Osteoblast (primary cell): ENCODE data around the gene PRAF2. TPM values are rescaled to one million over a fixed set of nuclear protein-coding genes. Genes with fewer than 3 reads are reported as not detected.
A peak's percentile ranks its signal among the peaks of the same experiment; 100 is the strongest.

Experiments used
- DNase-seq: peaks from one replicate; pipeline ENCODE4 v3.0.0; 2011; ENCODE audit warnings: low spot score, mixed read lengths; ENCODE audit not compliant: insufficient read length; ENCODE audit errors: missing footprints
- H2AFZ ChIP-seq: 2 replicates; pipeline ENCODE4 v1.6.0; 2011; ENCODE audit warnings: mild to moderate bottlenecking, low read length
- H3K27ac ChIP-seq: 2 replicates; pipeline ENCODE4 v1.5.1; 2011; ENCODE audit warnings: mild to moderate bottlenecking, low read depth, low read length, moderate library complexity
- H3K27me3 ChIP-seq: 2 replicates; pipeline ENCODE4 v1.6.0; 2012; ENCODE audit warnings: mild to moderate bottlenecking, control low read depth, inconsistent platforms, low read length, moderate library complexity; ENCODE audit not compliant: insufficient read depth
- H3K36me3 ChIP-seq: 2 replicates; pipeline ENCODE4 v1.5.1; 2011; ENCODE audit warnings: mild to moderate bottlenecking, low read length, control low read depth, moderate library complexity; ENCODE audit not compliant: insufficient read depth
- H3K4me1 ChIP-seq: 2 replicates; pipeline ENCODE4 v1.5.1; 2011; ENCODE audit warnings: mild to moderate bottlenecking, low read length, control low read depth, moderate library complexity; ENCODE audit not compliant: insufficient read depth
- H3K4me2 ChIP-seq: 2 replicates; pipeline ENCODE4 v1.6.0; 2011; ENCODE audit warnings: mild to moderate bottlenecking, low read length; ENCODE audit not compliant: insufficient read depth
- H3K4me3 ChIP-seq: fragments of 200-600 bp; sonication (generic); 3 replicates; pipeline ENCODE4 v1.5.1; 2012; ENCODE audit warnings: mild to moderate bottlenecking, low read length, inconsistent platforms; ENCODE audit not compliant: insufficient read depth
- H3K79me2 ChIP-seq: 2 replicates; pipeline ENCODE4 v1.6.0; 2012; ENCODE audit warnings: mild to moderate bottlenecking, low read length, control low read depth, inconsistent platforms; ENCODE audit not compliant: insufficient read depth
- H3K9me3 ChIP-seq: 2 replicates; pipeline ENCODE4 v1.5.1; 2011; ENCODE audit warnings: low read depth, low read length, control low read depth
- H4K20me1 ChIP-seq: 2 replicates; pipeline ENCODE4 v1.6.0; 2012; ENCODE audit warnings: mild to moderate bottlenecking, low read length, control low read depth; ENCODE audit not compliant: insufficient read depth
- total RNA-seq: library from RNA; depleted of rRNA; stranded (reverse); fragments of >200 nt; gene quantifications from 2 replicates; pipeline ENCODE4 v1.2.3, GENCODE V29; 2012
- TF ChIP-seq, protein P1 (sequence below): IDR thresholded peaks from 2 replicates; pipeline ENCODE4 v1.5.1; 2011; ENCODE audit warnings: mild to moderate bottlenecking, low read depth, low read length, moderate library complexity; ENCODE audit errors: extremely low read depth

PRAF2 gene
- total RNA-seq, 1 donor, result 12.3 TPM

DNA sequence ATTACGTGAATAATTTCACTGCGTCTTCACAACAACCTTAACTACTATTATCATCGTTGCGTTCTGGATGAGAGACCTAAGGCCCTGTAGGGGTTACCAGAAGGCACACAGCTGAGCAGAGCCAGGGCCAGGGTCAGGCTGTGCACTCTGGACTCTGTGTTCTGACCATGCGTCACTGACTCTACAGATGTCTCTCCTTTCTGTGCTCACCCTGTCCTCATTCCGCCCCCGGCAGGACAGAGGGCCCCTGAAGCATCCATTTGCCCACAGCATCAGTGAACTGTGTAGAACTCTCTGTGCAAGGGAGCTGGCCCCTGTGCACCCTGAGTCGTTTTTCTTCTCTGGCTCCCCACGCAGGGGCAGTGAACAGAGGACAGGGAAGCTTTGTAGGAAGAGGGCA lies 28.4 kb upstream of the PRAF2 start:
- Histone ChIP-seq H3K9me3 (no peaks in the 10 kb centered on the region), H4K20me1 (no peaks in the 10 kb centered on the region), H3K27ac (no peak overlapping the region), H3K27me3 (no peaks in the 10 kb centered on the region), H3K4me2 (no peak overlapping the region), H2AFZ (no peak overlapping the region), H3K36me3 (no peaks in the 10 kb centered on the region), H3K79me2 (no peaks in the 10 kb centered on the region), H3K4me3 (no peak overlapping the region), H3K4me1 (no peaks in the 10 kb centered on the region)
- DNase-seq, result no peak
- TF ChIP-seq, protein P1, sequence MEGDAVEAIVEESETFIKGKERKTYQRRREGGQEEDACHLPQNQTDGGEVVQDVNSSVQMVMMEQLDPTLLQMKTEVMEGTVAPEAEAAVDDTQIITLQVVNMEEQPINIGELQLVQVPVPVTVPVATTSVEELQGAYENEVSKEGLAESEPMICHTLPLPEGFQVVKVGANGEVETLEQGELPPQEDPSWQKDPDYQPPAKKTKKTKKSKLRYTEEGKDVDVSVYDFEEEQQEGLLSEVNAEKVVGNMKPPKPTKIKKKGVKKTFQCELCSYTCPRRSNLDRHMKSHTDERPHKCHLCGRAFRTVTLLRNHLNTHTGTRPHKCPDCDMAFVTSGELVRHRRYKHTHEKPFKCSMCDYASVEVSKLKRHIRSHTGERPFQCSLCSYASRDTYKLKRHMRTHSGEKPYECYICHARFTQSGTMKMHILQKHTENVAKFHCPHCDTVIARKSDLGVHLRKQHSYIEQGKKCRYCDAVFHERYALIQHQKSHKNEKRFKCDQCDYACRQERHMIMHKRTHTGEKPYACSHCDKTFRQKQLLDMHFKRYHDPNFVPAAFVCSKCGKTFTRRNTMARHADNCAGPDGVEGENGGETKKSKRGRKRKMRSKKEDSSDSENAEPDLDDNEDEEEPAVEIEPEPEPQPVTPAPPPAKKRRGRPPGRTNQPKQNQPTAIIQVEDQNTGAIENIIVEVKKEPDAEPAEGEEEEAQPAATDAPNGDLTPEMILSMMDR, result no peak

DNA sequence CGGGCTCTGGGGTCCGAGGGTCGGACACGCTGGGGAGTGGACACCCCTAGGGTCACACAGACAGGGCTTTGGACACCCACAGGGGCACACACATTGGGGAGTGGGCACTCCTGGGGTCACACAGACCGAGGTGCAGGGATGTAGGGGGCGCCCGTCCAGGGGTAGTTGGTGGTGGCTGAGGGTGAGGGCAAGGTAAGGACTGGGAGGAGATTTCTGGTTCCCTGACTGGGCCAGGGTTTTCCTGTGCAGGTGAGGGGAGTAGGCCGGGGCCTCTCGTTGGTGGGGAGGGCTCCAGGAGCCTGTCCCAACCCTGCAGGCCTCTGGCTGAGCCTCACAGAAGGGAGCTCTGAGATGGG lies 27.8 kb upstream of the PRAF2 start:
- no peaks in the 10 kb centered on the region for H4K20me1 ChIP-seq
- peak overlapping the region; percentile 86 for H3K4me2 ChIP-seq
- no peak overlapping the region for H2AFZ ChIP-seq

DNA sequence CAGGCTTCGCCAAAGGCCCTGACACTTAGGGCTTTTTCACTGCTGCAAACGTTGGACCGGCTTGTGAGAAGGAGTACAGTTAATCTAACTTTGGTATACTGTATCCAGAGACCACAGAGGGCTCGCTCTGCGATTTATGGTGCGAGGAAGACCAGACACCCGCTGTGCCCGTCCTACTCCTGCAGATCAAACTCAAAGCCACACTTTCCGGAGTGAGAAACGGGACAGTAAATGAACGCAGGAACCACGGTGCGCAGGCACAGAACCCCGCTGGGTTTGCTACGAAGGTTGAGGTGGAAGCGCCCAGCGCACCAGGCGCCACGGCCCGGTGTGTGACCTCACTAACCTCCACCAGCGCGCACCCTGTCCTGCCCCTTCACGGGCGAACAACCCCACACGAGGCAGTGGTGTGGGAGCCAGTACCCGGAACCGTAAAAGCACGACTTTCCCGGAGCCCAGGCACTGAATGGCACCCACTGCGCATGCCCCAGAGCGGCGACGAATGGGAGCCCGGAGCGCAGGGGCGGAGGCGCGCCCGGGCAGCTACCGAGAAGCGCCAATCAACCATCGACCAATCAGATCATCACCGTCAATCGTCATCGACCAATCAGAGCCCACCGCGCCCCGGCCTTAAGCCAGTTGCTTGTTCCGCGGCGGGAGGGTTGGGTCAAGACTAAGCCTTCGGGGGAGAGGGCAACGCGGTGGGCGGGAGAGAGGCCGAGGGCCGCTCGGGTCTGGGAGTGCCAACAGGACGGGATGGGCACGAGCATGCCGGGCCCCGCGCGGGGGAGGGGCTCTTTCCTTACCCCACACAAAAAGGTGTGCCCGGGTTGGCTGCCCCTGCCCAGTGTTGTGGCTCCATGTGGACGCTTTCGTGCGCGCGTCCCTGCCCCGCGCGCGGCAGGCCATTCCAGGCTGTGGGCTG lies 27.2 kb upstream of the PRAF2 start:
- H2AFZ ChIP-seq, result peak overlapping the region; percentile 81
- H3K79me2 ChIP-seq, result no peaks in the 10 kb centered on the region
- peak; percentile 98 for DNase-seq
- no peaks in the 10 kb centered on the region for H3K27me3 ChIP-seq
- H3K9me3 ChIP-seq, result no peaks in the 10 kb centered on the region
- H4K20me1 ChIP-seq, result no peaks in the 10 kb centered on the region
- no peak overlapping the region for H3K27ac ChIP-seq
- no peaks in the 10 kb centered on the region for H3K36me3 ChIP-seq
- peak overlapping the region; percentile 86 for H3K4me2 ChIP-seq
- TF ChIP-seq, protein P1, result no peak
- H3K4me1 ChIP-seq, result no peaks in the 10 kb centered on the region
- peak overlapping the region; percentile 82 for H3K4me3 ChIP-seq

More for the DNA sequence above, 27.8 kb upstream of the PRAF2 start:
- Histone ChIP-seq H3K27ac (no peak overlapping the region), H3K36me3 (no peaks in the 10 kb centered on the region), H3K4me3 (peak overlapping the region; percentile 82), H3K4me1 (no peaks in the 10 kb centered on the region), H3K9me3 (no peaks in the 10 kb centered on the region), H3K27me3 (no peaks in the 10 kb centered on the region), H3K79me2 (no peaks in the 10 kb centered on the region)
- DNase-seq, result peak; percentile 55
- TF ChIP-seq, protein P1, result no peak

DNA sequence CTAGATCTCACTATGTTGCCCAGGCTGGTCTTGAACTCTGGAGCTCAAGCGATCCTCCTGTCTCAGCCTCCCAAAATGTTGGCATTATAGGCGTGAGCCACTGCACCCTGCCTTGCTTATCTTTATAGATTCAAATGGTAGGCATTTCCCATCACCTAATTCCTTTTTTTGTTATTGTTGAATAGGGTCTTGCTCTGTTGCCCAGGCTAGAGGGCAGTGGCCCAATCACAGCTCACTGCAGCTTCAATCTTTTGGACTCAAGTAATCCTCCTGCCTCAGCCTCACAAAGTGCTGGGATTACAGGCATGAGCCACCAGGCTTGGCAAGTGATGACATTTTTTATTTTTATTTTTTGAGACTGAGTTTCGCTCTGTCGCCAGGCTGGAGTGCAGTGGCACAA lies 22.6 kb upstream of the PRAF2 start:
- no peaks in the 10 kb centered on the region for H3K27me3 ChIP-seq

More for the DNA sequence above, 22.6 kb upstream of the PRAF2 start:
- no peak overlapping the region for H3K27ac ChIP-seq
- H3K4me1 ChIP-seq, result no peaks in the 10 kb centered on the region
- H3K4me2 ChIP-seq, result no peak overlapping the region
- H4K20me1 ChIP-seq, result no peaks in the 10 kb centered on the region
- H3K79me2 ChIP-seq, result no peaks in the 10 kb centered on the region
- no peaks in the 10 kb centered on the region for H3K9me3 ChIP-seq
- DNase-seq, result no peak
- no peaks in the 10 kb centered on the region for H3K36me3 ChIP-seq
- H3K4me3 ChIP-seq, result no peak overlapping the region
- H2AFZ ChIP-seq, result no peak overlapping the region
- TF ChIP-seq, protein P1, result no peak
